Activated naive CD8-positive, alpha-beta T cell treated with anti-CD3 and anti-CD28 coated beads, Interleukin-2, amount 10 ng/mL, durations not matched to agents 7 days and 5 days (primary cell): ENCODE measurements around the gene UACA. TPM values are rescaled to one million over a fixed set of nuclear protein-coding genes. Genes with fewer than 3 reads are reported as not detected.

Experiments used
- ATAC-seq: fragments of 150-1000 bp; cut with Tn5 transposase; one replicate; pipeline ENCODE4 v1.10.0; 2021; ENCODE audit warnings: low read depth, moderate library complexity
- POLR2A ChIA-PET: fragments of 350-600 bp; sonication (Branson Sonifier 250); formaldehyde crosslinking; loops from one replicate; lab custom pipeline; 2021; ENCODE audit warnings: antibody characterized with exemption; lab: Charles Lee
- DNase-seq: peaks from one replicate; pipeline ENCODE4 v3.0.0; 2021
- H3K27ac Mint-ChIP-seq: one replicate; pipeline ENCODE4 v1.8.0; 2022; ENCODE audit warnings: mild to moderate bottlenecking, mixed read lengths
- H3K27me3 Mint-ChIP-seq: one replicate; pipeline ENCODE4 v1.8.0; 2022; ENCODE audit warnings: mild to moderate bottlenecking, moderate library complexity, mixed read lengths
- H3K36me3 Mint-ChIP-seq: one replicate; pipeline ENCODE4 v1.8.0; 2021; ENCODE audit warnings: mild to moderate bottlenecking, mixed read lengths
- H3K4me1 Mint-ChIP-seq: one replicate; pipeline ENCODE4 v1.8.0; 2021; ENCODE audit warnings: mixed read lengths
- H3K4me3 Mint-ChIP-seq: one replicate; pipeline ENCODE4 v1.8.0; 2022; ENCODE audit warnings: mild to moderate bottlenecking, moderate library complexity, mixed read lengths
- H3K9me3 Mint-ChIP-seq: one replicate; pipeline ENCODE4 v1.8.0; 2021; ENCODE audit warnings: mixed read lengths
- total RNA-seq, 2 experiments: library from RNA; stranded (reverse); gene quantifications; one replicate each; pipeline ENCODE4 v1.2.3, GENCODE V29; 2021

The UACA gene
- total RNA-seq, 2 experiments from 2014 or later: 2.8 TPM

DNA sequence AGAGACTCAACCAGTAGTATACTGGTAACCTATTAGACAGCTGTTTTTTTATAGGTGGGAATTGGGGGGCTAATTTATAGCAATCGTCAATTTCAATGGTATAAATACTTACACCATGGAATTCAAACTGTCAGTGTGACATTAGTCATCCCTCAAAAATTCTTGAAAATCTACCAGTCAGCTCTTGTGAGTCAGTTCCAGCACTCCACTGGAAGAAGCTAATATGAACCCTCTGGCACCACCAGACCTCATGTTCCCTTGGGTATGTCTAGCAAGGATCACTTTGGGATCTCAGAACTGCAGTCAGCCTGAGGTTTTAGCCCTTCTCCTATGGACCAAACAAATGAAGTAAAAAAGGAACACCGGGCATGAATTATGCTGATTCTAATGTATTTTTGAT lies 11.8 kb upstream of the UACA start:
- Mint-ChIP-seq H3K27me3 (peaks cover 21% of the 10 kb centered on the region), H3K9me3 (no peaks in the 10 kb centered on the region), H3K27ac (no peak overlapping the region), H3K36me3 (no peaks in the 10 kb centered on the region), H3K4me1 (peaks cover 4% of the 10 kb centered on the region), H3K4me3 (no peak overlapping the region)
- ATAC-seq (no peak), DNase-seq (no peak)
- POLR2A ChIA-PET: no interaction called here

DNA sequence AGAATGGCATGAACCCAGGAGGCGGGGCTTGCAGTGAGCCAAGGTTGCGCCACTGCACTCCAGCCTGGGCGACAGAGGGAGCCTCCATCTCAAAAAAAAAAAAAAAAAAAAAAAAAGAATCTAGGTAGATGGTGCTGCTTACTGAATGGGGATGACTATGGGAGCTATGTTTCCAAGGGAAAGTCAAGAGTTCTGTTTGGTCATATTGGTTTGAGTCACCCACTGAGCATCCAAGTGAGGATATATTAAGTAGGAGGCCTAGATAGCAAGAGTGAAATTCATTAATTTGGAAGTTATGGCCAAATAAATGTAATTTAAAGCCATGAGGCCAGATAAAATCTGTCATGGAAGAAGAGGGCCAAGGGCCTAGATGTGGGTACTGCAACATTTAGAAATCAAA lies 9.0 kb upstream of the UACA start:
- H3K9me3 Mint-ChIP-seq: no peaks in the 10 kb centered on the region
- DNase-seq: no peak
- H3K36me3 Mint-ChIP-seq: no peaks in the 10 kb centered on the region
- no peak overlapping the region for H3K27ac Mint-ChIP-seq
- no peak for ATAC-seq
- POLR2A ChIA-PET: no interaction called here
- H3K4me3 Mint-ChIP-seq: no peak overlapping the region
- H3K27me3 Mint-ChIP-seq: peaks cover 21% of the 10 kb centered on the region
- peaks cover 12% of the 10 kb centered on the region for H3K4me1 Mint-ChIP-seq

DNA sequence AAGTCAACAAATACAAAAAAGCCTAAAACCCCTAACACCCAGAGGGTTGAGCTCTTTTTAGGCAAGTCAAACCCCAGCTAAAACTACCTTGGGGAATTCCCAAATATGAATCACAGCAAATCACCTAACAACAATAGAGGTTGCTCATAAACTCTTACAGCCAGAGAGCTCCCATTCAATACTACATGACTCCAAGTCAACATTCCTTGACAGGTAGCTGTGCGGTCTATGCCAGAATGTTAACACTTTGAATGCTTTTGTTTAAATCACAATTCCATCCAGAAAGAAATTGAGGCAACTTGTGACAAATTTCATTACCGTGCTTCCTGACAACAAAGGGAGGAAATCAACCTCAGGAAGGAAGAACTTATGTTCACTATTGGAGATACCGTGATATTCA lies 7.5 kb upstream of the UACA start:
- peaks cover 19% of the 10 kb centered on the region for H3K27me3 Mint-ChIP-seq
- H3K4me3 Mint-ChIP-seq: no peak overlapping the region
- H3K4me1 Mint-ChIP-seq: peaks cover 9% of the 10 kb centered on the region
- ATAC-seq (no peak), DNase-seq (no peak)
- no peaks in the 10 kb centered on the region for H3K36me3 Mint-ChIP-seq
- POLR2A ChIA-PET: no interaction called here
- no peak overlapping the region for H3K27ac Mint-ChIP-seq
- no peaks in the 10 kb centered on the region for H3K9me3 Mint-ChIP-seq

DNA sequence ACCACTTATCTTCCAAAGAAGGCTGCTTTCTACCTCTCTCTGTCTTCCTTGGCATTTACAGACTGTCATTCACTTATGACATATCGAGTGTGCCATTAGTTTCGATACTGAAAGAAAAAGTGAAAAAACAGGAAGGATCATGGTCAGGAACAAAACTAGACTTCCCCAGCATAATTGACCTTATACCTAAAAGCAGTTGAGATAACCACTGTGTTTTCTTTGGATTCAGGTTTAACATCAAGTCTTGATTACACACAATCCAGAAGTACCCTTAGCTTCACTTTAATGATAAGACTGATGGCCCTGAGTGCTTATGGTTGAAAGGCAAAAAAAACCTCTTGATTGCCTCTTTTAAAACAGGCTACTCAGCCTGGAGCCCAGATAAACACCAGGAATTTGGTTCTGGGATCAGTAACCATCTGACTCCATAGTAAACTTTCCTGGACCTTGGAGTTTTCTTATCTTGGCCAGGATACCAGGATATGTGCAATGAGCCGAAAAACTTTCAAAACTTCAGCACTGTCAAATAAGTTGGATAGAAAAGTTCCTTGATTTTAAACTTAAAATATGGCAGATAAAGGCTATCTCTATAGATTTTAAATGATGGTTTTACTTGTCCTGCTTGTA lies 5.0 kb upstream of the UACA start:
- no peak for DNase-seq
- no peaks in the 10 kb centered on the region for H3K36me3 Mint-ChIP-seq
- H3K4me3 Mint-ChIP-seq: peak overlapping the region; percentile 65
- H3K27ac Mint-ChIP-seq: peak overlapping the region; percentile 79
- peaks cover 31% of the 10 kb centered on the region for H3K27me3 Mint-ChIP-seq
- no peak for ATAC-seq
- peaks cover 13% of the 10 kb centered on the region for H3K4me1 Mint-ChIP-seq
- POLR2A ChIA-PET: no interaction called here
- H3K9me3 Mint-ChIP-seq: no peaks in the 10 kb centered on the region

DNA sequence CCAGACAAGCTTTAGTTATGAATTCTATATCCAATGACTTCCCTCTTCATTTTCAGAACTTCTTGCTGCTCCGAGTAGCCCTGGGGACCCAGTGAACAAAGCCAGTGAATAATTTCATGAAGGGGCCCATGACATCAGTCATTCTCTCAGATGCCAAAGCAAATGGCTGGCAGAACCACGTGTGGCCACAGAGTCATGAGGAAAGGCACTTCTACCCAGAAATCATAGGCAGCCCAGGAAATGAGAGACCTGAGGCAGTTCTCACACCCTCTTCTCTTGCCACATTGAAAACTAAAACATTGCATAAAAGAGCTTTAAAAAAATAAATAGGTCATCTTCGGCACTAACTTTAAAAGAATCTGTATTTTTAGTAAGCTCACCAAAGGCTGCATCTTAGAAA lies 4.3 kb upstream of the UACA start:
- no peak for DNase-seq

DNA sequence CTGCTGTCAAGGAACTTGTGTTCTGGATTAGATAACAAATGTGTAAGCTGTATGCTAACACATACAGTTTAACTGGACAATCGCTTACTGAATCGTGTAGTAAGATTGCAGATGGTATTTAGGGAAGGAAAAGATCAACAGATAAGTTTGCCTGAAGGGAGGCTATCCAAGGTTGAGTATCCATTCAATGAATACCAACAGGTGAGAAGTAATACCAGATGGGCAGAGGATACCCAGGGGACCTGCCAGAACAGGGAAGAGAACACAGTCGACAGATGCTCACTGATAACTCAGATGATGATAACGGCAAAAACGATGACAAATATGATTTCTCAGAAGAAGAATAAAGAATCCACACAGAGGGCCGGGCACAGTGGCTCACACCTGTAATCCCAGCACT lies 3.2 kb upstream of the UACA start:
- Mint-ChIP-seq H3K27ac (no peak overlapping the region), H3K36me3 (no peaks in the 10 kb centered on the region)

More for the DNA sequence above, 4.3 kb upstream of the UACA start:
- H3K27me3 Mint-ChIP-seq: peaks cover 28% of the 10 kb centered on the region
- H3K4me1 Mint-ChIP-seq: peaks cover 13% of the 10 kb centered on the region
- ATAC-seq: no peak
- no peaks in the 10 kb centered on the region for H3K36me3 Mint-ChIP-seq
- H3K4me3 Mint-ChIP-seq: peak overlapping the region; percentile 65
- POLR2A ChIA-PET: interaction anchor here (0.7 kb wide), 1 partner anchor 12 kb away, joined by 3 read pairs; no protein-coding TSS in a partner anchor
- no peaks in the 10 kb centered on the region for H3K9me3 Mint-ChIP-seq
- peak overlapping the region; percentile 79 for H3K27ac Mint-ChIP-seq

DNA sequence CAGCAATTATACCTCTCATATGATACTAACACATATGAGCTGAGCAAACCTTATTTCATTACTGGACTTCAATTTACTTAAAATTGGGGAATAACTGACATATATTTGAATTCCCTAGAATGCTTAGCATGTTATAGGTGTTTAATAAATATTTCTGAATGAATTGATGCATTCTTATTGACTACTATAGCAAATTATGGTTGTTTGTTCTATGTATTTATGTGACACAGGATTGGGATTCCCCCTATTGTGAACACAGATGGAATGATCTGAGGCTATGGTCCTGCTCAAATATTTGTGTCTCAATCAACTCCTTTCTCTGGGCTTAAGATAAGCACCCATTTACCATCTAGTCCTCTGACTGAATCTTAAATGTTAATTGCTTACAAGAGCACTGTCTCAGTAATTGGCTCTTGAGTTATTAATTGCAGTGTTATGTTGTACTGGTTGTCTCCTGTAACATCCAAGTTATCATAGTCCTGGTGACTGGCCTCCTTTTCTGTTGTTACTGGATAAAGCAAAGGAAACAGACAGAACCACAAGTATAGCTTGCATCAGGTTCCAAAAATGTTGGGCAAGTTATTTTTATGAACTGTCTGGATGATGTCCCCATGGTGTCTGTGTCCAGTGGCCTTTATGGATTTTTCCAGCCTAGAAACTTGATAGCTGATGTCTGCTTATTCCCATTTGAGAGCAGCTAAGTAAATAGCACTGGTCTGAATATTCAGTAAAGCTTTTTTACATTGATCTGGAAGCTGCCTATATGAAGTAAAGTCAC lies 2.3 kb upstream of the UACA start:
- no peaks in the 10 kb centered on the region for H3K9me3 Mint-ChIP-seq
- H3K27me3 Mint-ChIP-seq: peaks cover 47% of the 10 kb centered on the region
- H3K4me3 Mint-ChIP-seq: no peak overlapping the region
- no peak overlapping the region for H3K27ac Mint-ChIP-seq
- no peaks in the 10 kb centered on the region for H3K36me3 Mint-ChIP-seq
- ATAC-seq: no peak
- no peak for DNase-seq
- POLR2A ChIA-PET: no interaction called here
- peaks cover 19% of the 10 kb centered on the region for H3K4me1 Mint-ChIP-seq

More for the DNA sequence above, 3.2 kb upstream of the UACA start:
- H3K4me3 Mint-ChIP-seq: no peak overlapping the region
- DNase-seq (no peak), ATAC-seq (no peak)
- POLR2A ChIA-PET: interaction anchor here (0.7 kb wide), 1 partner anchor 126 kb away, joined by 4 read pairs; the partner anchor contains the start of gene LRRC49
- peaks cover 38% of the 10 kb centered on the region for H3K27me3 Mint-ChIP-seq
- H3K9me3 Mint-ChIP-seq: no peaks in the 10 kb centered on the region
- peaks cover 19% of the 10 kb centered on the region for H3K4me1 Mint-ChIP-seq

DNA sequence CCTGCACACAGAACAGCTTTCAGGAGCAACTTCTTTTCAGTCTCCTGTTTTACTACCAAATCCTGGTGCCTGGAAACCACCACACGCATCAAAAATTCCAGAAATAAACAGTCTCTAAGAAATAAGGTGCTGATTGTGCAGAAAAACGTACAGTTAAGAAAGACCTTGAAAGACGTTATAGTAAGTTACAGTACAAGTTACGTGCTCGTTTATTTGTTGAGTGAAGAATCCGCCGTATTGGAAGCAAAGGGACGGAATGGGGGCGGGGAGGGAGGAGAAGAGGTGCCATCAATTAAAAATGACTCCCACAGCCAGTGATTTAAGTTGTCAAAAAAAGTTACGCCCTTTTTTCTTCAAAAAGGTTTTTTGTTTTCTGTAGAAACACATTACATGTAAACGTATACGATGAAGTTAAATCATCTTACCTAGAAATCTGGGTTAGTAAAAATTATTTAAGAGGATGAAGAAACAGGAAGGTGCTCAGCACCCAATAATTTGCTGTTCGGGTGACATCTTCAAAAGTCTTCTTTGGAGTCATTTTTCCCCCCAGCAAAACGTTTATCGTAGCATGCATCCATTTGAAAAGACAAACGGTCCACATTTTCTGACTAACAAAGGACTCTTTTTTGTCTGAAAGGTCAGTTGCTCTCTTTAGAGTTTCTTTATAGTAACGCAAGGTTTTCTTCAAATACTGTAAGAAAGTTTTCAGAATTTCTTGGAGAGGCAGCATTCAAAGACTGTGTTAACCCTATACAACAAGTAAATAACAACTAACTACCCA lies 782 bp upstream of the UACA start:
- H3K4me3 Mint-ChIP-seq: peak overlapping the region; percentile 87
- H3K27me3 Mint-ChIP-seq: peaks cover 60% of the 10 kb centered on the region
- peak overlapping the region; percentile 43 for H3K27ac Mint-ChIP-seq
- POLR2A ChIA-PET: no interaction called here
- no peak for ATAC-seq
- H3K36me3 Mint-ChIP-seq: no peaks in the 10 kb centered on the region
- H3K9me3 Mint-ChIP-seq: no peaks in the 10 kb centered on the region
- peaks cover 19% of the 10 kb centered on the region for H3K4me1 Mint-ChIP-seq
- DNase-seq: no peak

DNA sequence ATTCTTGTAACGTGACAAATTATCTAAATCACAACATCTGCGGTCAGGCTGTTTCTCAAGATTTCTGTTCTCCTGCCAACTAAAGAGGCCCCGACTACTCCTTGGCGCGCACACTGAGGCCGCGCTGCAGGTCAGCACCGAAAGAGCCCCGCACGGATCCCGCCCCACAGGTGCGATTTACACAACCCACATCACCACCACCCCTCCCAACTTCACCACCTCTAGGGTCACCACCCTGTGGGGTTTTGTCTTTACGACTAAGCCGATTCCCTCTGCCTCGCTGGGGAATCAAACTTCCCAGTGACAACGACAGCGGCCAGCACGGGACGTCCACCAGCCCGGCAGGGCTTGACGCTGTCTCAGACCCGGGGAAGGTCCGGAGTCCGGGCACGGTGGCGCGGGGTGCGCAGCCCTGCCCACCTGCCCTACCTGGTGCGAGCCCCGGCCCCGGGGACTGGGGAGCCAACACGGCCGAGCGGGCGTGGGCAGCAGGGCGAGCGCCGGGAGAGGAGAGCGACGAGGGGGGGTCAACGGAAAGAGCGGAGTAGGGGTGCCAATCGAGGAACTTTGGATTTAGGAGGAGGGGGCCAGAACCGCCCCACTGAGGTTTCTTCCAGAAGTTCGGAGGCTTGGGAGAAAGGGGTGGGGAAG lies 764 bp downstream of the UACA start:
- Mint-ChIP-seq H3K9me3 (no peaks in the 10 kb centered on the region), H3K4me1 (peaks cover 11% of the 10 kb centered on the region), H3K27ac (no peak overlapping the region), H3K27me3 (peaks cover 76% of the 10 kb centered on the region), H3K36me3 (no peaks in the 10 kb centered on the region), H3K4me3 (peak overlapping the region; percentile 87)
- ATAC-seq (peak; percentile 21), DNase-seq (peak; percentile 45)
- POLR2A ChIA-PET: no interaction called here

DNA sequence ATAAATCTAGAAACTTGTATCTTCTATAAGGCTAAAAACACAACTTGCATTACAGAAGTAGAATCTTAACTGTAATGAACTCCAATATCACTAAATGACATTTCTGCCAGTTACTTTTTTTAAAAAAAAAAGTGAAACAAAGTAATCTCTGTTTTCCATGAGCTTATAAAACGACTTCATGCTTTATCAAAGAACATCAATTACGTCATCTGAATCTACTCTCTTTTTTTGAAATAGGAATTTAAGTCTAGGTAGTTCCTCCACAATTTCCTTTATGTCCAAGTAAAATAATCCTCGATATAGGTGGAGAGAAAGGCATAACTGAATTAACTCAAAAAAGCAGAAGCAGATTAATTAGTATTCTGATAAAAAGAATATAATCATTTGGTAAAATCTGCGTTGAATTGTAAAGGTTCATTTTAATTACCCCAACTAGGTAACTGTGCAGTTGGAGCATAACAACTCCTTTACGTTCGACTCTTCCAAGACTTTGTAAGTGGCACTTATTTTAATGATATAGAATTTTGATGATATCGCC lies 1.4 kb downstream of the UACA start:
- peaks cover 82% of the 10 kb centered on the region for H3K27me3 Mint-ChIP-seq
- H3K4me1 Mint-ChIP-seq: peaks cover 10% of the 10 kb centered on the region
- no peak for DNase-seq
- H3K36me3 Mint-ChIP-seq: no peaks in the 10 kb centered on the region
- no peak overlapping the region for H3K27ac Mint-ChIP-seq
- H3K4me3 Mint-ChIP-seq: peak overlapping the region; percentile 87
- POLR2A ChIA-PET: no interaction called here
- ATAC-seq: no peak
- H3K9me3 Mint-ChIP-seq: no peaks in the 10 kb centered on the region

DNA sequence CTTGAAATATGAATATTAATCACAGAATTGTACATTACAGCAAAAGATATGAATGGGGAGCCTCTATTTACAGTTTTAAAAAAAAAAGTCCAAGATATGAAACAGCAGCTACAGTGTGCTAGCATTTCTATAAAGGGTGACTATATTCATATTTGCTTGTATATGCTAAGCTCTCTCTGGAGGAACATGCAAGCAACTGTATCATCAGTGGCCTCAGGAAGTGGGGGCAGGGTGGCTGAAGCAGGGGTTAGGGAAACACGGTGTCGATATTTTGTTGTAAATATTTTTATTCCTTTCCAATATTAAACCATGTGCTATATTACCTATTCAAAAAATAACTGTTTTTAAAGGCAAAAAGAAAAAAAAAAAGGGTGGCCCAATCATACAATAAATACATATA lies 2.3 kb downstream of the UACA start:
- H3K9me3 Mint-ChIP-seq: no peaks in the 10 kb centered on the region
- H3K27ac Mint-ChIP-seq: no peak overlapping the region
- no peaks in the 10 kb centered on the region for H3K36me3 Mint-ChIP-seq
- POLR2A ChIA-PET: no interaction called here
- no peak overlapping the region for H3K4me3 Mint-ChIP-seq
- ATAC-seq (no peak), DNase-seq (no peak)
- peaks cover 10% of the 10 kb centered on the region for H3K4me1 Mint-ChIP-seq
- peaks cover 82% of the 10 kb centered on the region for H3K27me3 Mint-ChIP-seq

DNA sequence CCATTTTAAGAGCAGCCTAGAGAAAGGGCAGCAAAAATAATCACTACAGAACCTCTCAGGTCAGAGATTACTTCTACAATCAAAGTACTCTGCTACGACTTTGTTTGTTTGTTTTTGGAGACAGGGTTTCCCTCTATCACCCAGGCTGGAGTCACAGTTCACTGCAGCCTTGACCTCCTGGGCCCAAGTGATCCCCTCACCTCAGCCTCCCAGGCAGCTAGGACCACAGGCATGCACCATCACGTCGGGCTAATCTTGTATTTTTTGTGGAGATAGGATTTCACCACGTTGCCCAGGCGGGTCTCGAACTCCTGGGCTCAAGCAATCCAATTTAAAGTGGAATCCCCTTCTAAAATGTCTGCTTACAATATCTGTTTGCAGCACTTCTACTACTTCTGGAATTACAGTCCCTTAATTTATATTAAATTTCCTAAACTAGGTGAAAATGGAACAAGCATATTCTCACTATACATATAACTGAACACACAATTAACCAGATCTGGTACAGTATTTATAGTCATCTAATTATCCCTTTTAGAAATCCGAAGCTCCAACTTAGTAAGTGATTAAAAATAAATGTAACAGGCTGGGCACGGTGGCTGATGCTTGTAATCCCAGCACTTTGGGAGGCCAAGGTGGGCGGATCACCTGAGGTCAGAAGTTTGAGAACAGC lies 4.4 kb downstream of the UACA start:
- H3K4me3 Mint-ChIP-seq: no peak overlapping the region
- DNase-seq (no peak), ATAC-seq (no peak)
- POLR2A ChIA-PET: no interaction called here
- H3K4me1 Mint-ChIP-seq: peaks cover 8% of the 10 kb centered on the region
- peaks cover 67% of the 10 kb centered on the region for H3K27me3 Mint-ChIP-seq
- H3K9me3 Mint-ChIP-seq: no peaks in the 10 kb centered on the region
- H3K36me3 Mint-ChIP-seq: no peaks in the 10 kb centered on the region
- H3K27ac Mint-ChIP-seq: no peak overlapping the region
